Cardiac muscle cell (in vitro differentiated cells and primary cell): Measurements from ENCODE around the gene SYNGAP1. TPM values are rescaled to one million over a fixed set of nuclear protein-coding genes. Genes with fewer than 3 reads are reported as not detected.
A peak's percentile ranks its signal among the peaks of the same experiment; 100 is the strongest.
"Not testable (repeated sequence)": the region's sequence is repeated elsewhere in the genome, so short reads cannot be mapped to it uniquely, and the experiment has no call there.

ENCODE experiments used
- DNase-seq, 2 donors: peaks; one replicate each; pipeline versions ENCODE4 v3.0.0 to v3.0.0-alpha.2; 2010 to 2017; ENCODE audit warnings: low read depth in 1 of 2, low spot score in 1 of 2
- H3K27ac ChIP-seq: fragments of 200-600 bp; sonication (generic); 2 replicates; pipeline ENCODE4 v1.5.1; 2016
- H3K27me3 ChIP-seq: fragments of 200-600 bp; sonication (generic); 2 replicates; pipeline ENCODE4 v1.6.0; 2016; ENCODE audit warnings: control low read depth
- H3K36me3 ChIP-seq: fragments of 200-600 bp; sonication (generic); 2 replicates; pipeline ENCODE4 v1.5.1; 2016; ENCODE audit warnings: control low read depth
- H3K4me1 ChIP-seq: fragments of 200-600 bp; sonication (generic); 2 replicates; pipeline ENCODE4 v1.8.1; 2017; ENCODE audit warnings: low read depth, mild to moderate bottlenecking, mixed run types
- H3K4me3 ChIP-seq: fragments of 200-600 bp; sonication (generic); 2 replicates; pipeline ENCODE4 v1.5.1; 2016; ENCODE audit warnings: mild to moderate bottlenecking
- H3K9me3 ChIP-seq: fragments of 200-600 bp; sonication (generic); 2 replicates; pipeline ENCODE4 v1.5.1; 2017; ENCODE audit warnings: low read depth, mild to moderate bottlenecking, control low read depth
- polyA plus RNA-seq: library from polyadenylated mRNA; unstranded; fragments of >200 nt; fragmentation: Nextera tagmentation; extraction: Ambion mirVana; gene quantifications from 2 replicates; pipeline ENCODE4 v1.2.1, GENCODE V29; 2016
- total RNA-seq: library from RNA; depleted of rRNA; stranded (reverse); fragments of >200 nt; gene quantifications from 2 replicates; pipeline ENCODE4 v1.2.3, GENCODE V29; 2016
- TF ChIP-seq, protein P1 (sequence below): IDR thresholded peaks from 2 replicates; pipeline ENCODE4 v1.5.1; 2012; ENCODE audit warnings: low read depth, mild to moderate bottlenecking, low read length

The SYNGAP1 gene
- total RNA-seq (14.9 and 20.2 TPM in 2 replicates), polyA plus RNA-seq (6.8 and 10.5 TPM in 2 replicates)

DNA sequence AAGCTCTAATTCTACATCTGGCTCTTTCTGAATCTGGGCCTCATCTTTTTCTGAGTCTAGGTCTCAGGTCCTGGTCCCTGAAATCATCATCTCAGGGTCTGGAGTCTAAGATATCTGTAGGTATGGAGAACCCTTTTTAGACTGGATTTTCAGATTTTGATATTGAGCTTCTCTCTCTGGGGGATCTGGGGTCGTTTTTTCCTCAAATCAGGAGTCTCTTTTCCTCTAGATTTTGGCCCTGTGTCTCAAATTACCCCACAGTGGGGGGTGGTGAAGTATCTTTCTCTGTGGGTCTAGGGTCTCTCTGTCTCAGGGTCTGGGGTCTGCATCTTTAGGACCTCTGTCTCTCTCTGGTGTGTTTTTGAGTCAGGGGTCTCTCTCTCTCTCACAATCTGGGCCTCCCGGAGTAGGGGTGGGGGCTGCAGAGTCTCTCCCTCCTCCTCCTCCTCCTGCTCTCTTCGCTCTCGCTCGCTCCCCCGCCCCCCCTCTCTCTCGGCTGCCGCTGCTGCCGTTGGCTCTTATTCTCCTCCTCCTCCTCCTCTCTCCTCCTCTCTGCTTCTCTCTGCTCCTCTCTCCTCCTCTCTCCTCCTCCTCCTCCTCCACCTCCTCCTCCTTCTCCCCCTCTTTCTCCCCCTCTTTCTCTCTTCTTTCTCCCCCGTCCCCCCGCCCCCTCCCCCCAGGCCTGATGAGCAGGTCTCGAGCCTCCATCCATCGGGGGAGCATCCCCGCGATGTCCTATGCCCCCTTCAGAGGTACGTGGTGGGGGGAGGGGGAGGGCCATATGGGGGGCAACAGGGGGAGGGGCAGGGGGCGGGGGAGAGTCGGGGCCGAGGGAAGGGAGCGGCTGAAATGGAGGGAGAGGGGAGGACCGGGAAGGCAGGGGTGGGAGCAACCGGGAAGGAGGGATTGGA is at the start of gene SYNGAP1:
Gene SYNGAP1 (plus strand): TSS at position 486 of the 911 bp plus-strand sequence. CDS start 200 bp downstream, at position 686.
- no peaks in the 10 kb centered on the region for H3K9me3 ChIP-seq
- peak; percentile 57 to 83 for DNase-seq
- H3K36me3 ChIP-seq: peaks cover 15% of the 10 kb centered on the region
- H3K27me3 ChIP-seq: no peaks in the 10 kb centered on the region
- H3K4me1 ChIP-seq: peaks cover 33% of the 10 kb centered on the region
- peak within 1 kb of the TSS; percentile 96 for H3K27ac ChIP-seq
- peak within 1 kb of the TSS; percentile 42 for H3K4me3 ChIP-seq
- TF ChIP-seq, protein P1, sequence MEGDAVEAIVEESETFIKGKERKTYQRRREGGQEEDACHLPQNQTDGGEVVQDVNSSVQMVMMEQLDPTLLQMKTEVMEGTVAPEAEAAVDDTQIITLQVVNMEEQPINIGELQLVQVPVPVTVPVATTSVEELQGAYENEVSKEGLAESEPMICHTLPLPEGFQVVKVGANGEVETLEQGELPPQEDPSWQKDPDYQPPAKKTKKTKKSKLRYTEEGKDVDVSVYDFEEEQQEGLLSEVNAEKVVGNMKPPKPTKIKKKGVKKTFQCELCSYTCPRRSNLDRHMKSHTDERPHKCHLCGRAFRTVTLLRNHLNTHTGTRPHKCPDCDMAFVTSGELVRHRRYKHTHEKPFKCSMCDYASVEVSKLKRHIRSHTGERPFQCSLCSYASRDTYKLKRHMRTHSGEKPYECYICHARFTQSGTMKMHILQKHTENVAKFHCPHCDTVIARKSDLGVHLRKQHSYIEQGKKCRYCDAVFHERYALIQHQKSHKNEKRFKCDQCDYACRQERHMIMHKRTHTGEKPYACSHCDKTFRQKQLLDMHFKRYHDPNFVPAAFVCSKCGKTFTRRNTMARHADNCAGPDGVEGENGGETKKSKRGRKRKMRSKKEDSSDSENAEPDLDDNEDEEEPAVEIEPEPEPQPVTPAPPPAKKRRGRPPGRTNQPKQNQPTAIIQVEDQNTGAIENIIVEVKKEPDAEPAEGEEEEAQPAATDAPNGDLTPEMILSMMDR: no peak

DNA sequence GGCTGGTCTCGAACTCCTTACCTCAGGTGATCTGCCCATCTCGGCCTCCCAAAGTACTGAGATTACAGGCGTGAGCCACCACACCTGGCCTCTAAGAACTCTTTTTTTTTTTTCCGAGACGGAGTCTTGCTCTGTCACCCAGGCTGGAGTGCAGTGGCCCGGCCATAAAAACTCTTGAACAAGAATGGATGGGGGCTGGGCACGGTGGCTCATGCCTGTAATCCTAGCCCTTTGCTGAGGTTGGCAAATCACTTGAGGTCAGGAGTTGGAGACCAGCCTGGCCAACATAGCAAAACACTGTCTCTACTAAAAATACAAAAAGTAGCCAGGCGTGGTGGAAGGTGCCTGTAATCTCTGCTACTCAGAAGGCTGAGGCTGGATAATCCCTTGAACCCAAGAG is 48.0 kb upstream of the SYNGAP1 start:
- not testable (repeated sequence) for H3K36me3 ChIP-seq, H3K4me3 ChIP-seq, H3K27ac ChIP-seq, H3K9me3 ChIP-seq, DNase-seq, H3K27me3 ChIP-seq
- H3K4me1 ChIP-seq: peaks cover 15% of the 10 kb centered on the region

DNA sequence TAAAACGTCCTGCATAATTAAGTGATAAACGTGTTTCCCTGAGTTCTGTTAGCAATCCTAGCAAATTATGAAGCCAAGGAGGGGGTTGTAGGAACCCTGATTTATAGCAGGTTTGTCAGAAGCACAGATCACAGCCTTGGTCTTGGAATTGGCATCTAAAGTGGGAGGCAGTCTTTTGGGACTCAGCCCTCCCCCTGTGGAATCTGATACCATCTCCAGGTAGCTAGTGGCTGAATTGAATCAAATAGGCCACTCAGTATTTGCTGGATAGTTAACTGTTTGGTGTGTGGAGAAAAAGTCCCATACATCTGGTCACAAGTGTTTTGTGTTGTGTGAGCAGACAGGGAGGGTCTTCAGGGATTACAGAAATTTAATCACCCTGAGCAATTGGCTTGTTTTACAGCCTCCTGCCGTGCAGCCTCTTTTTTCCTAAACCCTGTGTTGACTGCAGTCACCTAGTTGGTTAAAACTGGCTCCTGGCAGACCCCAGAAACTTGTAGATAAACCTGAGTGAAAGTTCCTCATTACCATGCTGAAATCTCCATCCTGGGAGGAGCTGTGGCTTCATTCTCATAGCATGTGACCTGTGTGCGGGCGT is 47.2 kb upstream of the SYNGAP1 start:
- Histone ChIP-seq H3K4me1 (peaks cover 15% of the 10 kb centered on the region), H3K27ac (peak overlapping the region; percentile 76), H3K9me3 (no peaks in the 10 kb centered on the region), H3K27me3 (no peaks in the 10 kb centered on the region), H3K4me3 (no peak overlapping the region), H3K36me3 (no peaks in the 10 kb centered on the region)
- no peak for DNase-seq
- TF ChIP-seq, protein P1: no peak

DNA sequence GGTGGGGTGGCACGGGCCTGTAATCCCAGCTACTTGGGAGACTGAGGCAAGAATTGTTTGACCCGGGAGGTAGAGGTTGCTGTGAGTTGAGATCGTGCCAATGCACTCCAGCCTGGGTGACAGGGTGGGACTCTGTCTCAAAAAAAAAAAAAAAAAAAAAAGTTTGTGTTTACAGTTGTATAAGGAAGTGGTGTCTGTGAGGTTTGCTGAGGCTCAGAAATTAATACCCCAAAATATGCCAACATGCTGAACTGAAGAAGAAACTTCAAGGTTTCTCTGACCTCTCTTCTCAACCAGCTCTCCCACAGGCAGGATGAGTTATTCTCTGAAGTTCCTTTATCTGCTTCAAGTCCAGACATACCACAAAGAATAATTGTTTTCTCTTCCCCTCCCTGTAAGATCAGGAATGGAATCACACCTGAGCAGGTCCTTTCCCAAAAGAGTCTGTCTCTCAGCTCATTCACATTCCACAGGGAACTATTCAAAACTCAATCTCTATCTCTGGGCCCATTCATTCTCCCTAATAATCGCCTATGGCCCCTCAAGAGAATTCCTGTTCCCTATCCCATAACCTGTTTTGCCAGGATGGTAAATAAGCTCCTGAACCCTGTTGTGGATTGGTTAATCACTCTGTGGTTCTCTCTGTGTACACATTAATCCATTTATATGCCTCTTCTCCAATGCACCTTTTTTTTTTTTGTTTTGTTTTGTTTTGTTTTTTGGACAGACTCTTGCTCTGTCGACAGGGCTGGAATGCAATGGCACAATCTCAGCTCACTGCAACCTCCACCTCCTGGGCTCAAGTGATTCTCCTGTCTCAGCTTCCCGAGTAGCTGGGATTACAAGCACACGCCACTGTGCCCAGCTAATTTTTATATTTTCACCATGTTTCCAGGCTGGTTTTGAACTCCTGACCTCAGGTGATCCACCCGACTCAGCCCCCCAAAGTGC is 45.6 kb upstream of the SYNGAP1 start:
- H3K4me1 ChIP-seq: peaks cover 20% of the 10 kb centered on the region
- no peak overlapping the region for H3K4me3 ChIP-seq
- no peaks in the 10 kb centered on the region for H3K27me3 ChIP-seq
- peak in 1 of 2 donors; percentile 21 for DNase-seq
- TF ChIP-seq, protein P1: no peak
- H3K36me3 ChIP-seq: no peaks in the 10 kb centered on the region
- no peak overlapping the region for H3K27ac ChIP-seq
- H3K9me3 ChIP-seq: no peaks in the 10 kb centered on the region

DNA sequence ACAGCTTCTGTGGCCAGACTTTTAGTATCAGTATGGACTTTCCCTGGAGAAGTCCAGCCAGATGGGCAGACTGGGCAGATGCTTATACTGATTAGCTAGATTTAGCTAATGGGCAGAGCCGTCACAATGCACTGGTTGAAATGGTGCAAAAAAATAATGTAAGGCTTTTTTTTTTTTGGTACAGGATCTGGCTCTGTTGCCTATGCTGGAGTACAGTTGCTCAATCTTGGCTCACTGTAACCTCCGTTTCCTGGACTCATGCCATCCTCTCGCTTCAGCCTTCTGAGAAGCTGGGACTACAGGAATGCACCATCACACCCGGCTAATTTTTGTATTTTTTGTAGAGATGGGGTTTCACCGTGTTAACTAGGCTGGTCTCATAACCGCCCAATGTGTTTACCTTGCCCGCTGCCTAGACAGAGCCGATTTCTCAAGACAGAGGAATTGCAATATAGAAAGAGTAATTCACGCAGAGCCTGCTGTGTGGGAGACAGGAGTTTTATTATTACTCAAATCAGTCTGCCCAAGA is 44.7 kb upstream of the SYNGAP1 start:
- no peaks in the 10 kb centered on the region for H3K27me3 ChIP-seq
- H3K4me3 ChIP-seq: no peak overlapping the region
- H3K36me3 ChIP-seq: no peaks in the 10 kb centered on the region
- DNase-seq: peak in 1 of 2 donors; percentile 98
- TF ChIP-seq, protein P1: no peak
- H3K9me3 ChIP-seq: no peaks in the 10 kb centered on the region
- H3K27ac ChIP-seq: no peak overlapping the region
- H3K4me1 ChIP-seq: peaks cover 20% of the 10 kb centered on the region
